ENCODE data around the gene LRRTM3.

DNA sequence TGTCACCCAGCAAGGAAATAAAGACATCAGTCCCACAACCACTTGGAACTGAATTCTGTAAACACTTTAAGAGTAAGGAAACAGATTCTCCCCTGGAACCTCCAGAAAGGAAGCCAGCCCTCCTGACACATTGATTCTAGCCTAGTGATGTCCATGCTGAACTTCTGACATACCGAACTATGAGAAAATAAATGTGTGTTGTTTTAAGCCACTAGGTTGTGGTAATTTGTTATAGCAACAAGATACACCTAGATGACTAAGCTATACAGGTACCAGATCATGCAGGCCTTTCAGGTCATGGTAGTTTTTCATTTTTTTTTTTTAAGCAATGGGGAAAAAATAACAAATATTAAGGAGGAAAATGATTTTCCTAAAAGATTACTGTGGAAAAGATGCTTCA is 37.6 kb upstream of the LRRTM3 start:
- TF ChIP-seq CTCF (IDR thresholded peaks at IDR 0.05), result no peak
- no peak for TF ChIP-seq POLR2A (IDR thresholded peaks at IDR 0.05)

All from adrenal gland (tissue), 5 donors.